ENCODE results near the gene PAIP2. TPM values are rescaled to one million over a fixed set of nuclear protein-coding genes. Genes with fewer than 3 reads are reported as not detected.

The PAIP2 gene
- total RNA-seq, 2 experiments from 2014 or later, result 64.3 to 97.8 TPM

DNA sequence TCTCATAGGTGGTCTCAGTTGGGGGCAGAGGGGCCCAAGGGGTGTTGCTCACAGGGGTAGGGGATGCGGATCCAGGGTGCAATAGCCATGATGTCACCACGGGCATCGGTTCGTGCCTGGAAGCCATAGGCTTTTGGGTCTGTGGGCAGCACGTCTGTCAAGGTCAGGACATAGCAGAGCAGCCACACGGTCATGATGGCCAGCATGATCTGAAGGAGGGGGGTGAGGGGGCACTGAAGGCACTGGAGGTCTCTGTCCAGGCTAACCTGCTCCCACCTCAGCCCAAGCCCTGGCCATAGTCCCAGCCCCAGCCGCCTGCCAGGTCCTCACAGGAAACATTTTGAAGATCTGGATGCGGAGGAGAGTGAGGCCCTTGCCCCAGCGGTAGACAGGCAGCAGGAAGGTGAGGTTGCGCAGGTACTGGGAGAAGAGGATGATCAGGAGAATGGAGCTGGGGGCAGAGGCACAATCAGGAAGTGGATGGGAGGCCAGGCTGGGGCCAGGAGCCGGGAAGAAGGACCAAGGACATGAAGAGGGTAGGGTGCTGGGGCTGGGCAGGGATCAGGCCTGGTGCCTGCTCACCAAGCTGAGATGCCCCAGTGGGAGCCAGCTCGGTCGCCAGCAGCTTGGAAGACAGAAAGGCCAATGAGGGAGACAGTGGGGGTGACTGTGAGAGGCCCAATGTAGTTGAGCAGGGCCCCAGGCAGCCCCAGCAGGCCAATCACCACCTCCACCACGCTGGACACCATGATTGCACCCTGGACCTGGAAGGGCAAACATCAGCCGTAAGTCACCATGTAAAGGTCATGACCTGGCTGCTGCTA lies 38.2 kb downstream of the PAIP2 start:
- intact Hi-C loops (cut with micrococcal nuclease; ENCODE audit: unreplicated experiment), result no loop called here
- ChIA-PET POLR2A (no interaction called here), CTCF (ENCODE audit: unreplicated experiment) (no interaction called here)
- peaks cover 31% of the 10 kb centered on the region for H3K4me1 ChIP-seq (ENCODE audit: insufficient read depth, low read length, poor library complexity, severe bottlenecking)
- TF ChIP-seq CTCF (conservative IDR thresholded peaks at IDR 0.05; ENCODE audit: low read length) (no peak), EZH2phosphoT487 (IDR thresholded peaks at IDR 0.05; ENCODE audit: borderline replicate concordance, low read depth, low read length) (no peak)
- no peaks in the 10 kb centered on the region for H3K79me2 ChIP-seq (ENCODE audit: insufficient read depth, low read depth, low read length)
- no peaks in the 10 kb centered on the region for H3K9me2 ChIP-seq (ENCODE audit: insufficient read depth, low read length)
- DNase-seq (ENCODE audit: low spot score), result no peak
- no peak overlapping the region for H2AFZ ChIP-seq (ENCODE audit: low read length)
- no TSS peak for BruUV-seq (replicated peaks)
- no peak overlapping the region for H3K4me3 ChIP-seq (ENCODE audit: low read depth, low read length, poor library complexity, severe bottlenecking)
- H3K4me2 ChIP-seq (ENCODE audit: low read length), result no peak overlapping the region
- no peak overlapping the region for H3K27ac ChIP-seq (ENCODE audit: low read depth, low read length, poor library complexity, severe bottlenecking)
- no peaks in the 10 kb centered on the region for H4K20me1 ChIP-seq (ENCODE audit: insufficient read depth, low read length)
- peaks cover 39% of the 10 kb centered on the region for H3K36me3 ChIP-seq (ENCODE audit: insufficient read depth, low read length)
- no peaks in the 10 kb centered on the region for H3K9me3 ChIP-seq (ENCODE audit: low read length)

DNA sequence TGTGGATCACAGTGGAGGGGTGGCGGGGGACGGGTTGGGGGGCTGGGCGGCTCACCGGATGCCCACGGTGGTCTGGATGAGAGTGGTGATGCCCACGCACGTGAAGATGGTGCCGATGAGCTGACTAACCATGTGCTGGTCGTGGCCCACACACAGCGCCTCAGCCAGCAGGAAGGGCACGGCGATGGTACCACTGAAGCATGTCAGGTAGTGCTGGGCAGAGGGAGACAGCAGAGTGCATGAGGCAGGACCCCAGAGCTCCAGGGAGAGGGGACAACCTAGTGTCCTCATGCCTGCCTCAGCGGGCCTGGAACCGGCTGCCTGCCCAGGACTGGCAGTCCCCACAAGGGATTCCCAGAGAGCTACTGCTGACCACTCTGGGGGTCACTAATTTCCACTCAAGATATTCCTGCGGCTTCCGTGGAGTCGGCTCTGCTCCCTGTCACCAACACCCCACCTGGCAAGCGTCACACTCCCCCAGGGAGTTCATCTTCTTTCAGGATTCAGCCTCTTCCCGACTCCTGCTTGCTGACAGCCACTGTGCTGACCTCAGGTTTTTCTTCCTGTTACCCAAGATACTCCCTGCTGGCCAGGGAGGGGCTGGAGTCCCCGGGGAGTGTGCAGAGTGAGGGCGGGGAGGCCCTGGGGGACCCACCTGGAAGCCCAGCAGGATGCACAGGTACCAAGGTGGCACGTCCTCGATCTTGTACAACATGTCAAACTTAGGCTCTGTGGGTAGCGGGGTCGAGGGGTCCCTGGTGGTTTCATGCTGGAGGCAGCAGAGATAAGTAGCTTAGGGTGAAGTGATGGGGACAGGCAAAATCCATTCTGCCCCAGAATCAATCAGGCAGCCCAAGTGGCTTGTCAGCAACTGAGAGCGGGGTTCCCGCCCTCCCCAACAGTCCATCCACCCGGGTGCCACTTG lies 40.4 kb downstream of the PAIP2 start:
- H3K36me3 ChIP-seq (ENCODE audit: insufficient read depth, low read length), result peaks cover 47% of the 10 kb centered on the region
- intact Hi-C loops (cut with micrococcal nuclease; ENCODE audit: unreplicated experiment), result no loop called here
- H3K4me1 ChIP-seq (ENCODE audit: insufficient read depth, low read length, poor library complexity, severe bottlenecking), result peaks cover 53% of the 10 kb centered on the region
- H3K4me3 ChIP-seq (ENCODE audit: low read depth, low read length, poor library complexity, severe bottlenecking), result no peak overlapping the region
- H2AFZ ChIP-seq (ENCODE audit: low read length), result no peak overlapping the region
- TF ChIP-seq CTCF (conservative IDR thresholded peaks at IDR 0.05; ENCODE audit: low read length), result no peak
- TF ChIP-seq EZH2phosphoT487 (IDR thresholded peaks at IDR 0.05; ENCODE audit: borderline replicate concordance, low read depth, low read length), result no peak
- peaks cover 21% of the 10 kb centered on the region for H3K79me2 ChIP-seq (ENCODE audit: insufficient read depth, low read depth, low read length)
- no peaks in the 10 kb centered on the region for H3K9me2 ChIP-seq (ENCODE audit: insufficient read depth, low read length)
- CTCF ChIA-PET (ENCODE audit: unreplicated experiment), result no interaction called here
- POLR2A ChIA-PET, result interaction anchor here (1.2 kb wide), 1 partner anchor 9 kb away, joined by 4 read pairs; no protein-coding TSS in a partner anchor
- peaks cover 7% of the 10 kb centered on the region; the same call in 1 of the 2 replicates for H4K20me1 ChIP-seq (ENCODE audit: insufficient read depth, low read length)
- DNase-seq (ENCODE audit: low spot score), result peak; percentile 52
- BruUV-seq (replicated peaks), result no TSS peak
- peak overlapping the region; percentile 42 for H3K4me2 ChIP-seq (ENCODE audit: low read length)
- peak overlapping the region; percentile 90 for H3K27ac ChIP-seq (ENCODE audit: low read depth, low read length, poor library complexity, severe bottlenecking)
- no peaks in the 10 kb centered on the region for H3K9me3 ChIP-seq (ENCODE audit: low read length)
